PC-3 (cell line): ENCODE results near the gene IFNAR1.
"Not testable (repeated sequence)": the region's sequence is repeated elsewhere in the genome, so short reads cannot be mapped to it uniquely, and the experiment has no call there.

Experiments
- CTCF ChIP-seq: fragments of 300-600 bp; sonication (generic); conservative IDR thresholded peaks from 2 replicates; pipeline ENCODE4 v1.5.1; 2017; ENCODE audit warnings: antibody characterized with exemption, low read depth, mild to moderate bottlenecking, low read length
- EZH2 ChIP-seq: fragments of 300-600 bp; sonication (generic); IDR thresholded peaks from one replicate; pipeline ENCODE4 v1.6.1; 2017; ENCODE audit warnings: antibody characterized with exemption, mild to moderate bottlenecking, low read length; ENCODE audit not compliant: unreplicated experiment
- EZH2phosphoT487 ChIP-seq: fragments of 300-600 bp; sonication (generic); IDR thresholded peaks from 2 replicates; pipeline ENCODE4 v1.6.1; 2018; ENCODE audit warnings: mild to moderate bottlenecking, antibody characterized with exemption, low read length, borderline replicate concordance

DNA sequence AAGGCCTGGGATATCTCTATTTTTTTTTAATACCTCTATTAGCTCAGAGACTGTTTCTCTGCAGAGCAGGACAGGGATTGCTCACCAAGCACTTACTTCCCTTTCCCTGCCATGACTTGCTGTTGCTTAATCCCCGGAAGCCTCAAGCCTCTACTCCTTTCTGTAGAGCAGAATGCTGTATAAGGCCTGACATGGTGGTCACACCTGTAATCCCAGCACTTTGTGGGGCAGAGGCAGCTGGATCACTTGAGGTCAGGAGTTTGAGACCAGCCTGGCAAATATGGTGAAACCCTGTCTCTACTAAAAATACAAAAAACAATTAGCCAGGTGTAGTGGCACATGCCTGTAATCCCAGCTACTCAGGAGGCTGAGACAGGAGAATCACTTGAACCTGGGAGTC, 55.2 kb downstream of the IFNAR1 start:
- TF ChIP-seq CTCF, EZH2, EZH2phosphoT487: not testable (repeated sequence)
